K562 (cell line): Measurements from ENCODE around the gene TSTD1. TPM values are rescaled to one million over a fixed set of nuclear protein-coding genes. Genes with fewer than 3 reads are reported as not detected.

ENCODE experiments used
- YY1 ChIP-seq, 3 experiments: IDR thresholded peaks; 2 replicates each; pipeline ENCODE4 v1.6.1; 2011; ENCODE audit warnings: low read length in 2 of 3, mild to moderate bottlenecking in 2 of 3, moderate library complexity in 2 of 3, borderline replicate concordance in 1 of 3, control low read depth in 1 of 3, low read depth in 1 of 3; ENCODE audit not compliant: insufficient read depth in 3 of 3, insufficient replicate concordance in 2 of 3, control insufficient read depth in 1 of 3, insufficient read length in 1 of 3; ENCODE audit errors: extremely low read depth in 1 of 3
- polyA plus RNA-seq, 8 experiments: library from polyadenylated mRNA; depleted of rRNA in 4 of 8; stranded (reverse) in 5 of 8; unstranded in 3 of 8; fragments of >200 nt; fragmentation: Nextera tagmentation in 2 of 8; fragmentation: Illumina TruSeq in 1 of 8; extraction: Ambion mirVana in 2 of 8; extraction: Trizol in 1 of 8; gene quantifications; 2 replicates each; pipeline versions ENCODE4 v1.2.1 to v1.2.3, GENCODE V29; 2011 to 2014; ENCODE audit warnings: inconsistent platforms in 1 of 8, missing spikeins in 1 of 8
- total RNA-seq, 7 experiments: library from RNA; depleted of rRNA in 6 of 7; stranded (reverse); fragments of >200 nt in 6 of 7; fragmentation: Illumina TruSeq in 2 of 7; extraction: Trizol in 2 of 7; gene quantifications; 2 replicates each; pipeline versions ENCODE4 v1.2.1 to v1.2.3, GENCODE V29; 2011 to 2021; ENCODE audit warnings: low replicate concordance in 1 of 7
- TF ChIP-seq, protein P1 (sequence below): sonication (generic); formaldehyde crosslinking; IDR thresholded peaks from 2 replicates; pipeline ENCODE4 v1.8.1; 2022; ENCODE audit warnings: missing genetic modification reagents
- TF ChIP-seq, protein P2 (sequence below): sonication (generic); formaldehyde crosslinking; IDR thresholded peaks from 2 replicates; pipeline ENCODE4 v1.8.0; 2022; ENCODE audit warnings: missing genetic modification reagents, mild to moderate bottlenecking, borderline replicate concordance
- TF ChIP-seq, protein P3 (sequence below): fragments of 150-350 bp; conservative IDR thresholded peaks from 2 replicates; pipeline ENCODE4 v1.6.1; 2014; ENCODE audit warnings: low read length

Gene TSTD1
- total and polyA plus RNA-seq, 9 of the 15 experiments (the other 6 are each of a cell fraction or from before 2014, with no cell fraction given) = 0.23 to 0.53 TPM; not detected in 7

DNA sequence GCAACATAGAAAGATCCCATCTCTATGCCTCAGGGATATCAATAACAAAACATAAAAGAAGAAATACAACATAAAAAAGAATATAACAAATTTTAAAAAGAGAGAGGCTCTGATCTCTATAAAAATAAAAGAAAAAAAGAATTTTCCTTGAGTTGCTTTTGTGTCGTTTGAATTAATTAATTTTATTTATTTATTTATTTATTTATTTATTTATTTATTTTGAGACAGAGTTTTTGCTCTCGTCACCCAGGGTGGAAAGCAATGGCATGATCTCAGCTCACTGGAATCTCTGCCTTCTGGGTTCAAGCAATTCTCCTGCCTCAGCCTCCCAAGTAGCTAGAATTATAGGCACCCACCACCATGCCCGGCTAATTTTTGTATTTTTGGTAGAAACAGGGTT lies 26.3 kb downstream of the TSTD1 start (continued):
- TF ChIP-seq YY1 (IDR thresholded peaks at IDR 0.05; ENCODE audit: borderline replicate concordance in 1 of 3, control insufficient read depth in 1 of 3, extremely low read depth in 1 of 3, insufficient read depth in 3 of 3, insufficient read length in 1 of 3, insufficient replicate concordance in 2 of 3, low read depth in 1 of 3, low read length in 2 of 3) = no peak
- TF ChIP-seq, protein P1, sequence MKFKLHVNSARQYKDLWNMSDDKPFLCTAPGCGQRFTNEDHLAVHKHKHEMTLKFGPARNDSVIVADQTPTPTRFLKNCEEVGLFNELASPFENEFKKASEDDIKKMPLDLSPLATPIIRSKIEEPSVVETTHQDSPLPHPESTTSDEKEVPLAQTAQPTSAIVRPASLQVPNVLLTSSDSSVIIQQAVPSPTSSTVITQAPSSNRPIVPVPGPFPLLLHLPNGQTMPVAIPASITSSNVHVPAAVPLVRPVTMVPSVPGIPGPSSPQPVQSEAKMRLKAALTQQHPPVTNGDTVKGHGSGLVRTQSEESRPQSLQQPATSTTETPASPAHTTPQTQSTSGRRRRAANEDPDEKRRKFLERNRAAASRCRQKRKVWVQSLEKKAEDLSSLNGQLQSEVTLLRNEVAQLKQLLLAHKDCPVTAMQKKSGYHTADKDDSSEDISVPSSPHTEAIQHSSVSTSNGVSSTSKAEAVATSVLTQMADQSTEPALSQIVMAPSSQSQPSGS (CRISPR knock-in tag) = no peak
- TF ChIP-seq, protein P2, sequence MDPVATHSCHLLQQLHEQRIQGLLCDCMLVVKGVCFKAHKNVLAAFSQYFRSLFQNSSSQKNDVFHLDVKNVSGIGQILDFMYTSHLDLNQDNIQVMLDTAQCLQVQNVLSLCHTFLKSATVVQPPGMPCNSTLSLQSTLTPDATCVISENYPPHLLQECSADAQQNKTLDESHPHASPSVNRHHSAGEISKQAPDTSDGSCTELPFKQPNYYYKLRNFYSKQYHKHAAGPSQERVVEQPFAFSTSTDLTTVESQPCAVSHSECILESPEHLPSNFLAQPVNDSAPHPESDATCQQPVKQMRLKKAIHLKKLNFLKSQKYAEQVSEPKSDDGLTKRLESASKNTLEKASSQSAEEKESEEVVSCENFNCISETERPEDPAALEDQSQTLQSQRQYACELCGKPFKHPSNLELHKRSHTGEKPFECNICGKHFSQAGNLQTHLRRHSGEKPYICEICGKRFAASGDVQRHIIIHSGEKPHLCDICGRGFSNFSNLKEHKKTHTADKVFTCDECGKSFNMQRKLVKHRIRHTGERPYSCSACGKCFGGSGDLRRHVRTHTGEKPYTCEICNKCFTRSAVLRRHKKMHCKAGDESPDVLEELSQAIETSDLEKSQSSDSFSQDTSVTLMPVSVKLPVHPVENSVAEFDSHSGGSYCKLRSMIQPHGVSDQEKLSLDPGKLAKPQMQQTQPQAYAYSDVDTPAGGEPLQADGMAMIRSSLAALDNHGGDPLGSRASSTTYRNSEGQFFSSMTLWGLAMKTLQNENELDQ = no peak
- TF ChIP-seq, protein P3, sequence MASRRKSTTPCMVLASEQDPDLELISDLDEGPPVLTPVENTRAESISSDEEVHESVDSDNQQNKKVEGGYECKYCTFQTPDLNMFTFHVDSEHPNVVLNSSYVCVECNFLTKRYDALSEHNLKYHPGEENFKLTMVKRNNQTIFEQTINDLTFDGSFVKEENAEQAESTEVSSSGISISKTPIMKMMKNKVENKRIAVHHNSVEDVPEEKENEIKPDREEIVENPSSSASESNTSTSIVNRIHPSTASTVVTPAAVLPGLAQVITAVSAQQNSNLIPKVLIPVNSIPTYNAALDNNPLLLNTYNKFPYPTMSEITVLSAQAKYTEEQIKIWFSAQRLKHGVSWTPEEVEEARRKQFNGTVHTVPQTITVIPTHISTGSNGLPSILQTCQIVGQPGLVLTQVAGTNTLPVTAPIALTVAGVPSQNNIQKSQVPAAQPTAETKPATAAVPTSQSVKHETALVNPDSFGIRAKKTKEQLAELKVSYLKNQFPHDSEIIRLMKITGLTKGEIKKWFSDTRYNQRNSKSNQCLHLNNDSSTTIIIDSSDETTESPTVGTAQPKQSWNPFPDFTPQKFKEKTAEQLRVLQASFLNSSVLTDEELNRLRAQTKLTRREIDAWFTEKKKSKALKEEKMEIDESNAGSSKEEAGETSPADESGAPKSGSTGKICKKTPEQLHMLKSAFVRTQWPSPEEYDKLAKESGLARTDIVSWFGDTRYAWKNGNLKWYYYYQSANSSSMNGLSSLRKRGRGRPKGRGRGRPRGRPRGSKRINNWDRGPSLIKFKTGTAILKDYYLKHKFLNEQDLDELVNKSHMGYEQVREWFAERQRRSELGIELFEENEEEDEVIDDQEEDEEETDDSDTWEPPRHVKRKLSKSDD = no peak
